HepG2 (cell line): ENCODE measurements around the gene OR2AT4. TPM values are rescaled to one million over a fixed set of nuclear protein-coding genes. Genes with fewer than 3 reads are reported as not detected.

Experiments
- ATAC-seq: fragments of 200-7000 bp; cut with Tn5 transposase; 3 replicates; pipeline ENCODE4 v1.9.1; 2020; ENCODE audit warnings: mild to moderate bottlenecking, moderate library complexity
- BruUV-seq: library from RNA; stranded (reverse); fragments of 400-500 nt; replicated peaks from 2 replicates; lab custom pipeline; 2021; lab: Mats Ljungman, UMichigan
- CTCF ChIA-PET: fragments of 300-600 bp; formaldehyde crosslinking; extraction: SDS; loops from one replicate; lab custom pipeline; 2021; ENCODE audit warnings: low total read pairs, inconsistent platforms, low intra/inter-chr PET ratio; lab: Yijun Ruan, JAX
- POLR2A ChIA-PET: fragments of 350-600 bp; sonication (Branson Sonifier 250); formaldehyde crosslinking; loops from one replicate; lab custom pipeline; 2020; ENCODE audit warnings: antibody characterized with exemption, inconsistent platforms; lab: Yijun Ruan, JAX
- DNase-seq: peaks from one replicate; pipeline ENCODE4 v3.0.0-alpha.2; 2015; ENCODE audit warnings: low spot score
- FAIRE-seq: peaks from 3 replicates; lab custom pipeline; 2011; peaks lifted over from hg19 to GRCh38; lab: Jason Lieb, UNC
- H2AFZ ChIP-seq: one replicate; pipeline ENCODE4 v1.6.1; 2011; ENCODE audit warnings: low read length, inconsistent platforms
- H3K27ac ChIP-seq: fragments of 300-600 bp; 3 replicates; pipeline ENCODE4 v1.8.0; 2011; ENCODE audit warnings: mixed run types, mild to moderate bottlenecking, mixed read lengths, low read length, inconsistent platforms; ENCODE audit not compliant: insufficient read depth; ENCODE audit errors: extremely low read length
- H3K27me3 ChIP-seq, 2 experiments: fragments of 200-600 bp in 1 of 2; 2 replicates in 1 of 2; 3 replicates in 1 of 2; pipeline versions ENCODE4 v1.6.0 to v1.8.0; 2011; ENCODE audit warnings: low read length in 2 of 2, mild to moderate bottlenecking in 2 of 2, moderate library complexity in 2 of 2, inconsistent platforms in 1 of 2; ENCODE audit not compliant: insufficient read depth in 2 of 2, control insufficient read depth in 1 of 2
- H3K36me3 ChIP-seq, 2 experiments: fragments of 200-600 bp in 1 of 2; replicated peaks in 1 of 2; 2 replicates in 1 of 2; 3 replicates in 1 of 2; pipeline versions ENCODE4 v1.5.1 to v1.8.0; 2011; ENCODE audit warnings: low read length in 2 of 2, inconsistent platforms in 1 of 2; ENCODE audit not compliant: insufficient read depth in 2 of 2, control insufficient read depth in 1 of 2
- H3K4me1 ChIP-seq: 2 replicates; pipeline ENCODE4 v1.5.1; 2012; ENCODE audit warnings: low read length, inconsistent platforms; ENCODE audit not compliant: insufficient read depth
- H3K4me2 ChIP-seq: 2 replicates; pipeline ENCODE4 v1.6.0; 2011; ENCODE audit warnings: low read depth, low read length, inconsistent platforms
- H3K4me3 ChIP-seq, 3 experiments: fragments of 200-600 bp in 1 of 3; sonication (generic), shearing (Covaris generic) in 1 of 3; replicated peaks in 1 of 3; 2 replicates each; pipeline ENCODE4 v1.5.1; 2011 to 2016; ENCODE audit warnings: low read length in 3 of 3, inconsistent platforms in 2 of 3, low read depth in 2 of 3, mild to moderate bottlenecking in 2 of 3, control low read depth in 1 of 3, mixed read lengths in 1 of 3; ENCODE audit not compliant: insufficient read depth in 1 of 3
- H3K79me2 ChIP-seq: one replicate; pipeline ENCODE4 v1.6.1; 2011; ENCODE audit warnings: low read length, inconsistent platforms; ENCODE audit not compliant: insufficient read depth
- H3K9ac ChIP-seq: 2 replicates; pipeline ENCODE4 v1.6.0; 2011; ENCODE audit warnings: mild to moderate bottlenecking, low read depth, low read length, inconsistent platforms; ENCODE audit not compliant: insufficient read depth
- H3K9me3 ChIP-seq: 2 replicates; pipeline ENCODE4 v1.5.1; 2012; ENCODE audit warnings: mild to moderate bottlenecking, low read length
- H4K20me1 ChIP-seq: 2 replicates; pipeline ENCODE4 v1.6.0; 2011; ENCODE audit warnings: inconsistent platforms, mild to moderate bottlenecking, low read length, moderate library complexity; ENCODE audit not compliant: insufficient read depth
- ATF7 ChIP-seq, 2 experiments: fragments of 450-650 bp in 1 of 2; sonication (generic) in 1 of 2; formaldehyde crosslinking in 1 of 2; IDR thresholded peaks; 2 replicates each; pipeline versions ENCODE4 v1.4.0 to v1.6.1; 2016 to 2020; ENCODE audit warnings: antibody characterized with exemption in 1 of 2, mild to moderate bottlenecking in 1 of 2, missing genetic modification reagents in 1 of 2
- IRX3 ChIP-seq: sonication (generic); formaldehyde crosslinking; IDR thresholded peaks from 2 replicates; pipeline ENCODE4 v1.8.1; 2023; ENCODE audit warnings: mild to moderate bottlenecking, low read depth, missing genetic modification reagents, borderline replicate concordance
- NFIC ChIP-seq: IDR thresholded peaks from 2 replicates; pipeline ENCODE4 v1.6.1; 2012; ENCODE audit warnings: mild to moderate bottlenecking, low read length, inconsistent platforms
- PHB2 ChIP-seq: fragments of 450-650 bp; IDR thresholded peaks from 2 replicates; pipeline ENCODE4 v1.6.1; 2018; ENCODE audit not compliant: partially characterized antibody
- RFXANK ChIP-seq: IDR thresholded peaks from 2 replicates; pipeline ENCODE4 v1.6.1; 2016
- SNAPC5 ChIP-seq: sonication (generic); formaldehyde crosslinking; IDR thresholded peaks from 2 replicates; pipeline ENCODE4 v1.8.1; 2023; ENCODE audit warnings: mild to moderate bottlenecking, missing genetic modification reagents, borderline replicate concordance
- SP2 ChIP-seq: sonication (generic); formaldehyde crosslinking; IDR thresholded peaks from 2 replicates; pipeline ENCODE4 v1.5.1; 2020; ENCODE audit warnings: mild to moderate bottlenecking, missing genetic modification reagents
- SRSF1 ChIP-seq: fragments of 200-400 bp; formaldehyde crosslinking; optimal IDR thresholded peaks from 2 replicates; pipeline ENCODE3; 2017; ENCODE audit warnings: mild to moderate bottlenecking, low read depth, low read length, moderate library complexity
- TCF7 ChIP-seq: sonication (generic); IDR thresholded peaks from 2 replicates; pipeline ENCODE4 v1.6.1; 2016; ENCODE audit warnings: antibody characterized with exemption, low read depth
- ZNF142 ChIP-seq: sonication (generic); formaldehyde crosslinking; IDR thresholded peaks from 2 replicates; pipeline ENCODE4 v1.4.0; 2020; ENCODE audit warnings: missing genetic modification reagents
- ZNF362 ChIP-seq: sonication (generic); formaldehyde crosslinking; IDR thresholded peaks from 2 replicates; pipeline ENCODE4 v1.4.0; 2020; ENCODE audit warnings: missing genetic modification reagents, mild to moderate bottlenecking, borderline replicate concordance
- ZNF44 ChIP-seq: sonication (generic); formaldehyde crosslinking; IDR thresholded peaks from 2 replicates; pipeline ENCODE4 v1.5.1; 2020; ENCODE audit warnings: mild to moderate bottlenecking, missing genetic modification reagents
- ZNF670 ChIP-seq: sonication (generic); formaldehyde crosslinking; IDR thresholded peaks from 2 replicates; pipeline ENCODE4 v1.8.0; 2022; ENCODE audit warnings: mild to moderate bottlenecking, missing genetic modification reagents, borderline replicate concordance
- WGBS: methylation state at CpG from one replicate; pipeline ENCODE4 v1.1.6; 2017; ENCODE audit warnings: low lambda C conversion rate; 5-methylcytosine and 5-hydroxymethylcytosine counted together
- in situ Hi-C: cut with HindIII; loops from 2 replicates; pipeline ENCODE4 v1.10.0; 2017; ENCODE audit warnings: low pct_unique_long_range_greater_than_20kb; ENCODE audit not compliant: extremely low pct_ligation_motif_present
- intact Hi-C: fragments of 100-400 bp; cut with micrococcal nuclease; formaldehyde crosslinking; loops from one replicate; pipeline ENCODE4 v1.10.0; 2022; ENCODE audit not compliant: unreplicated experiment
- polyA plus RNA-seq, 8 experiments: library from polyadenylated mRNA; depleted of rRNA in 3 of 8; stranded (reverse) in 7 of 8; unstranded in 1 of 8; fragments of >200 nt; fragmentation: Illumina TruSeq in 4 of 8; extraction: Trizol in 4 of 8; gene quantifications; 2 replicates each; pipeline versions ENCODE4 v1.2.1 to v1.2.3, GENCODE V29; 2011 to 2016; ENCODE audit warnings: low read depth in 4 of 8, missing spikeins in 1 of 8, mixed read lengths in 1 of 8; ENCODE audit not compliant: insufficient read depth in 1 of 8
- total RNA-seq, 5 experiments: library from RNA; depleted of rRNA; stranded (reverse); fragments of >200 nt; fragmentation: Illumina TruSeq; extraction: Trizol; gene quantifications; 2 replicates each; pipeline ENCODE4 v1.2.3, GENCODE V29; 2016; ENCODE audit warnings: low read depth in 1 of 5

OR2AT4 gene
- total and polyA plus RNA-seq, 2 of the 13 experiments (the other 11 are each of a cell fraction or from before 2014, with no cell fraction given), result not detected

- TF ChIP-seq ZNF362, result no peak
- no peak for TF ChIP-seq SP2
- no peak for TF ChIP-seq PHB2
- no peak for TF ChIP-seq IRX3 (CRISPR knock-in tag)
- TF ChIP-seq NFIC, result no peak
Measured at GRCh38 chr11:75087319-75088305, 9.1 kb downstream of the OR2AT4 start (continued).

GRCh38 chr11:75084883-75085282, 11.8 kb downstream of the OR2AT4 start:
- Histone ChIP-seq H3K79me2 (no peaks in the 10 kb centered on the region), H3K27ac (no peak overlapping the region), H3K4me2 (no peak overlapping the region), H3K9me3 (no peaks in the 10 kb centered on the region), H2AFZ (no peak overlapping the region), H3K9ac (no peak overlapping the region), H3K4me1 (peaks cover 6% of the 10 kb centered on the region), H3K4me3 (no peak overlapping the region), H3K36me3 (no peaks in the 10 kb centered on the region), H4K20me1 (no peaks in the 10 kb centered on the region), H3K27me3 (no peaks in the 10 kb centered on the region; a peak in 1 of 5 replicates)
- ChIA-PET CTCF (no interaction called here), POLR2A (no interaction called here)
- intact Hi-C loops (no loop called here), in situ Hi-C loops (no loop called here)
- no peak for TF ChIP-seq SRSF1
- TF ChIP-seq TCF7, result no peak
- TF ChIP-seq ZNF142 (CRISPR knock-in tag), result no peak
- no peak for TF ChIP-seq ZNF44 (CRISPR knock-in tag)
- no peak for TF ChIP-seq RFXANK (CRISPR knock-in tag)
- TF ChIP-seq ZNF670, result no peak
- TF ChIP-seq ATF7 (IDR thresholded peaks at IDR 0.05), result no peak
- no peak for TF ChIP-seq ATF7 (CRISPR knock-in tag; IDR thresholded peaks at IDR 0.05)
- no peak for TF ChIP-seq SNAPC5 (CRISPR knock-in tag)
- WGBS, result 5% methylated on average over 1 of the region's 1 CpG
- no peak for FAIRE-seq
- DNase-seq, result no peak
- ATAC-seq, result no peak
- BruUV-seq, result no TSS peak
